GM18508 (cell line): ENCODE results near the gene PRKG1.

Experiments
- ATAC-seq: cut with Tn5 transposase; IDR thresholded peaks from one replicate; pipeline ENCODE4 v1.9.1; 2021; ENCODE audit warnings: moderate number of reproducible peaks; ENCODE audit not compliant: insufficient read depth, unreplicated experiment

PRKG1 gene

DNA sequence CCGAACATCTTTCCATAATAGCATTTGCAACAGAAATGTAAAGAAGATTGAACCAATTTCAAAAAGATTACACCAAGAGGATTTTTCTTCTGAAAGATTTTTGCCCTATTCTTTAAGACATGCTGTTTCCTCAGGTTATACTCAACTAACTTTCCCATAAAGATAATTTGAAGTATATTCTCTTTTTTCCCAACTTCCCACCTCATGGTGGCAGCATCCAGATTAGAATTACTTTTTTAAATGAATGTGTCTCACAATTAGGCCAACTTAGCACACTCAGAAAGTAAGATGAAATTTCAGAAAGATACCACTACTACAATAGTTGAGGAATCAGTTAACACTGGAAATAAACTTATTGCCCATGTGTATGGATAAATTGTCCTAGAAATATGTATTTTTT, 803.3 kb downstream of the PRKG1 start:
- no peak for ATAC-seq

DNA sequence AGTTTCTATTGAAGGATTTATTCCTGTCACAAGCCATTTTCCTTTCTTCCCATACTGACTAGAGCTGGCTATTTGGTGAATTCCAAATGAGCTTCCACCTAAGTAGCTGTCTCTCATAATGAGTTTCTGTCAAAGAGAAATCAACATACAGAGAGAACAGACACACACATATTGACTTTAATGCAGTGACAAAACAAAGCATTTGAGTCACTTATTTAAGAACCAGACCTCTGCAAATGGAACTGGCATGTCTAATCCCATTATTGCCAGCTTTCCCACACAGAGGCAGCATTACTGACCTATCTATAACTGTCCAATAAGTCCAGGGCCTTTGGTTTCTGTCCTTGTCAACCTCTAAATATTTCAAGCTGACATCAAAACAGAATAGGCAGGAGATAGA, 804.4 kb downstream of the PRKG1 start:
- ATAC-seq = peak; percentile 1

GRCh38 chr10:51879238-51879637, 805.0 kb downstream of the PRKG1 start:
- peak; percentile 88 for ATAC-seq

- ATAC-seq = no peak
These were observed 806.9 kb downstream of the PRKG1 start for GRCh38 chr10:51881213-51881612.

DNA sequence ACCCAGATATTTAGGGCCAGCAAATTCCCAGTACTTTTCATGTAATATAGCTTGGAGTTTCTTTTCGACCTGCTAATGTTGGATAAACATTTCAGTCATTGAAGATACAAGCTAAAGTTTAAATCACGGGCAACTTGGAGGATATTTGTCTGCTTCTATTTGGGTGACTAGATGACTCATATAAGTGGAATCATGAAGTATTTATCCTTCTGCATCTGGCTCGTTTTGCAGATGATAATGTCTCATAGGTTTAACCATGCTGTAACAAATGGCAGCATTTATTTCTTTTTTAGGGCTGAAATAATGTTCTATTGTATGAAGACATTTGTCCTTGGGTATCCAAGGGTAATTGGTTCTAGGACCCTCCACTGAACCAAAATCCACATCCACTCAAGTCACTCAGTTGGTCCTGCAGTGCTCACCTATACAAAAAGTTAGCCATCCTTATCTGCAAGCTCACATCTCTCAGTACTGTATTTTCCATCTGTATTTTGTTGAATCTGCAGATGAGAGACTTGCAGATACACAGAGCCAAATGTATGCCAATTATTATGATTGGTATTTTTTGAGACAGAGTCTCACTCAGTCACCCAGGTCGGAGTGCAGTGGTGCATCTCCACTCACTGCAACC, 812.3 kb downstream of the PRKG1 start:
- no peak for ATAC-seq

DNA sequence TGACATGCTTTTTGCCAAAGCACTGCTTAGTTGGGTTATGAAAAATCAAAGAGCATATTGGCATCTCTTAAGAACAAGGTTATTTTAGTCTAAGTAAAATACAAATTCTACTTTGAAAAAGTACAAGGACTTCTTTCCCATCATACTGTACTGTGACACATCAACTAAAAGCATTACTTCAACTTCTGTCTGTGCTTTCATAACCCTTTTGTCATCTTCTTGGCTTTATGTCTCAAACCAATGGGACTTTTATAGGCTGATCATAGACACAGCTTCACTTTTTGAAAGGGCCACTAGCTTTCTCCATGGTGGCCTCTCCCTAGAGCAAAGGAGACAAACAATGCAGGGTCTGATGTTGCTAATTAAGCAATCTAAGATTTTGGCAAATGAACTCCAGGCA, 814.0 kb downstream of the PRKG1 start:
- no peak for ATAC-seq

DNA sequence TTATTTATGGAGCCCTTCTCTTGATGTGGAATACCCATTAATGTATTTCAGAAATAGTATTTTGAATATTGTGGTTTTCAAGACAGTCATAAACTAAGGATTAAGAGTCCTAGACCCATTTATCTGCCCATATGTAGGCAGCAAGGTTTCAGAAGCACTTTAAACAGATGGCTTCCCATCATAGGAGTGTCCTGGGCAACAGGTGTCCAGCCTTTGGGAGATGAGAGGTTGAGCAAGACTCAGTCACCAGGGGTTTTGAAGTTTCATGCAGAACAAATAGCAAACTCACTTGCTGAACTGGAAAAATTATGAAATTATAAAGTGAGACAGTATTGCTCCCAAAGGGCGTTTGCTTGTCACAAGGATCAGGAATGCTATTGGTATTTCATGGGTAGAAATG, 818.0 kb downstream of the PRKG1 start:
- no peak for ATAC-seq

- ATAC-seq = peak; percentile 78
These were observed 818.8 kb downstream of the PRKG1 start for GRCh38 chr10:51892965-51893658.

DNA sequence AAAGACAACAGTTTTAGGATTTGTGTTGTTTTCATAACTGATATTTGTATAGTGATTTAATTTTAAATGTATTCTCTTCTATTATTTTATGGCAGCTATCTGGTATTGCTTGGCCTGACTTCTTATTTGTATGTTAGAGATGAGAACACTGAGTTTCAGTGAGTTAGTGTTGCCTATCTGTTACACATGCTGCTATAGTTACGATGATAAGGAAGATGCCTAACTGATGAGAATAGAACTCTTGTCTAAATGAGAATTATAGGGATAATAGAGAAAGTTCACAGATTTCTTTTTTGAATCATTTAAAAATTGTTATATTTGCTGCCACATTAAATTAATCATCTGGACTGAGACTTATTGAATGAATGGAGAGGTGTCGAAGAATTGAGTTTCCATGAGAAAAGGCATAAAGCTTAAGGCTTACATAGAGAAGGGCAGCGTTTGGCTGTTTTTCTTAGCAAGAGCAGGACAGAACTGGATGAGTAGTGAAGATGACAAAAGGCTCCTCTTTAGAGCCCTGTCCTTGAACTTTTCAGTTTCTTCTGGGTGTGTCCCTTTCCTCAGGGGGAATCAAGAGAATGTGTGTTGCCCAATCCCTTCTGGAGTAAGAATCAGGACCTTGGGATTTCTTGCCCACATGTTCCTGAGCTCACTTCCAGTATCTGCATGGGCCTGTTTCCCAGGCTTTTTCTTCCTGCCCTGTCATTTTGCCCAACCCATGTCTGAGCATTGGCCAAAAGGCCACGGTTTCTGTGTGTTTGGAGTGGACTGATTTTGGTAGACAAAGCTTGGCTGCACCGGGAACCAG, 820.7 kb downstream of the PRKG1 start:
- ATAC-seq = no peak

- ATAC-seq = no peak
These were observed 822.6 kb downstream of the PRKG1 start for GRCh38 chr10:51896849-51897248.

- no peak for ATAC-seq
These were observed 823.3 kb downstream of the PRKG1 start for GRCh38 chr10:51897560-51897959.

DNA sequence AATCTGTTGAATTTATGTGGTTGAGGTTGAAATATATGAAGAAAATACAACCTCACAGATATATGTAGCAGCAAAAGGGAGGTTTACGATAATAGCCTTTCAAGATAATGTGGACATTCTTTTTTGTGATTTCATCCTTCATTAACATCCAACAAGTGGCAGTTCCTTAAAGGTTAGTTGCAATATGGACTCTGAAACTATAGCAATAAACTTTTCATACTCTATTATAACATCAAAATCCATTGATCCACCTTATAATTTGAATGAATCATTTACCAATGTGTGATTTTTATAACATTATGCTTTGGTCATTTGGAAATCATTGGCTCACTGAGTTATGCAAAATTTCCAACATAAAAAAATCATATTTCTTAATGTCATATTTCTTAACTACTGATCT, 825.9 kb downstream of the PRKG1 start:
- ATAC-seq = no peak

DNA sequence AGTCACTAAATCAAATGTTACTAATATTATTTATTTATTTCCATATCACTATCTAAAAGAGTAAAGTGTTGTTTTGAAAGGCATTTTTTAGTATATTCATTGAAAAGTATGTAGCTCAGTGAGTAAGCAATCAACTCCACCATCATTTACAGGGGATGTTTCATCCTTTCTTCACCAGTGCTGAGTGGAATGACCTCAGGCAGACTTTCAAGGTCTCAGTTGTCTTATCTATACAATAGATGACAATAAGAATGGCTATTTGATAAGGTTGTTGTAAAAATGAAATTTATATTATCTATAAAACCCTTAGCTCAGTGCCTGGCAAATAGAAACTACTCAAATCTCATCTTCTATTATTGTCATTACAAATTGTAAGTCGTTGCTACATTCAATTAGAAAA, 829.4 kb downstream of the PRKG1 start:
- ATAC-seq = no peak

DNA sequence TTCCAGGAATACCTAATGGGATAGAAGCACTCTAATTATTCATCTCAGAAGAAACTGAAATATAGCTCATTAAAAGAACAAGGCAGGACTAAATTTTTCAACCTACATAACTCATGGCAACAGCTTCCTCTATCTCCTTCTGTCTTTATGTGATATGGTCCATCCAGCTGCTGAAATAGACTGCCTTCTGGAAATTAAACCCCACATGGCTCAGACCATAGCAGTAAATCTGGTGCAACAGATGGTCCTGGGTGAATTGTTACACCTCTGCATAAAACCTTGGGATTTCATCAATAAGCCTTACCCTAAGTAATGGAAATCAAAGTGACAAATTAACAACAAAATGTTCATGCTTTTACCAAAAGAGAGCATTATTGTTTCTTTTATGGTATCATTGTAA, 830.7 kb downstream of the PRKG1 start:
- ATAC-seq = no peak

GRCh38 chr10:51907361-51907760, 833.1 kb downstream of the PRKG1 start:
- no peak for ATAC-seq

DNA sequence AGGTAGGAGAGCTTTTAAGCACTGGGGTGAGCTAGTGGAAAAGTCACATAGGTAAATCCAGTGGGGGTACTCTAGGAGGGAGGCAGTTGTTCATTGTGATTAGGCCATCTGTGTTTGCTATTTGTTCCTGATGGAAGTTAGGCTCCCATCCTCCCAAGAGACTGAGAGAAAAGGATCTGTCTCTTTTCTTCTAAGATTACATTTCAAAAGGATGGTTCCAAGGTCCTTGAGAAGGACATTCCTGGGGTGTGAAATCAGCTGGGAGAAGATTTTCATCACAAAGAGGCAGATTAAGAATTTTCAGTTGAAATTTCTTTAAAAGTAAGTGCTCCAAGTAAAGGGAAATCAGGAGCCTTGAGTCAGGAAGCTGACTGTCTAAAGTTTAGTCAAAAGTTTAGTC, 835.9 kb downstream of the PRKG1 start:
- ATAC-seq = no peak

DNA sequence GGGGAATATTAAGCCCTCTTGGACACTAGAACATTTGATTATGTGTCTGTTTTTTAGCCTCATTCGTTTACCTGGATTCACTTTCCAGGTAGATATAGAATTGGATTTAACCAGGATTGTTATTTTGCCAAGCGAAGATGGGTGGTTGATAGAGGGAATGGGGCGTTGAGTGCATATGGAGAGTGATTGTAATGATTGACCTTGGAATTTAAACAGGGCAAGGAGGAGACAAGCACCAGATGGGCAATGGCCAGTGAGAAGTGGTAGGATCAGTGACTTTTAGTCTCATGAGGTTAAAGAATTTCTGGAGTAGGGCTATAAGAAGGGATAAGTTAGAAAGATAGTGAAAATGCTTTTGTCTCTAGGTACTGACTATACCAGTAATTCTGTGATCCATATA, 836.3 kb downstream of the PRKG1 start:
- ATAC-seq = no peak

DNA sequence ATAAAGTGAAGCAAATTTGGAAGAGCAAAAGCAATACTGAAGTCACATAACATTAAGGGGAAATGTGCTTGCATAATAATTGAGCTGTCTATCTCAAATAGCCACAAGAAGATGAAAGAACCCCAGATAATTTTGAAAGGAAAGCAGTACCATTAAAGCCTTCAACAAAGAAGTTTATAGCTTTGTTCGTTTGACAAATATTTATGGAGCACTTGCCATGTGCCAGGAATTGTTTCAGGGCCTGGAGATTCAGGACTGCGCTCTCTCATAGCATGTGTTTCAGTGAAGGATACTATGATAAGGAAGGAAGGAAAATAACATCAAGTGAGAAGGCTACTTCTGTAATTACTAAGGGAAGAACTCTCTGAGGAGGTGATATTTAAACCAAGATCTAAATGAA, 837.4 kb downstream of the PRKG1 start:
- no peak for ATAC-seq

DNA sequence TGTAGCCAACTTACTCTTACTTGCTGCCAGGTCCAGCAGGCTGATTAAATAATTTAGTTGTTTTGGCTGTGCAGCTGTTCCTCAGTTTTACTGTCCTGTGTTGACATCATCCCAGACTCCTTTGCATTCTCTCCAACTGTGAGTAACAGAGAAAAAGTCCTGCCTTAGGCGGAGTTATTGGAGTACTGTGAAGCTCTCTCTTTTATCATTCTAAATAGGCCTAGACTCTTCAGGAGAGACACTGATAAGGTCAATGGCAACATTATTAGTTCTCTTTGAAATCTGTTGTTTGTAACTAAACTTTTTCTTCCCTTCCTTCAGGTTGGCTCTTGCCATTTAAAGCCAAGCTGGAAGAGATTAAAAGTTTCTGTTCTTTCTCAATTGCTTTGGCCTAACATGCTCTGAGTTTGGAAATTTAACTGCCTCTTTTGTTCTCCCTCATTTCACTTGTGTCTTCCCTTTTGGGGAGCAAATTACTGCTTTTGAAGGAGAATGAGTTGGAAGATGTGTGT, 840.8 kb downstream of the PRKG1 start:
- ATAC-seq = no peak

GRCh38 chr10:51918440-51918839, 844.2 kb downstream of the PRKG1 start:
- ATAC-seq = no peak

- no peak for ATAC-seq
These were observed 844.6 kb downstream of the PRKG1 start for GRCh38 chr10:51918884-51919325.
